GM19324 (cell line): Measurements from ENCODE around the gene UGT1A4.
"Not testable (repeated sequence)": the region's sequence is repeated elsewhere in the genome, so short reads cannot be mapped to it uniquely, and the experiment has no call there.

Source experiments
- ATAC-seq: cut with Tn5 transposase; IDR thresholded peaks from one replicate; pipeline ENCODE4 v1.9.1; 2021; ENCODE audit warnings: mild to moderate bottlenecking, moderate library complexity; ENCODE audit not compliant: unreplicated experiment, low FRiP score

UGT1A4 gene

DNA sequence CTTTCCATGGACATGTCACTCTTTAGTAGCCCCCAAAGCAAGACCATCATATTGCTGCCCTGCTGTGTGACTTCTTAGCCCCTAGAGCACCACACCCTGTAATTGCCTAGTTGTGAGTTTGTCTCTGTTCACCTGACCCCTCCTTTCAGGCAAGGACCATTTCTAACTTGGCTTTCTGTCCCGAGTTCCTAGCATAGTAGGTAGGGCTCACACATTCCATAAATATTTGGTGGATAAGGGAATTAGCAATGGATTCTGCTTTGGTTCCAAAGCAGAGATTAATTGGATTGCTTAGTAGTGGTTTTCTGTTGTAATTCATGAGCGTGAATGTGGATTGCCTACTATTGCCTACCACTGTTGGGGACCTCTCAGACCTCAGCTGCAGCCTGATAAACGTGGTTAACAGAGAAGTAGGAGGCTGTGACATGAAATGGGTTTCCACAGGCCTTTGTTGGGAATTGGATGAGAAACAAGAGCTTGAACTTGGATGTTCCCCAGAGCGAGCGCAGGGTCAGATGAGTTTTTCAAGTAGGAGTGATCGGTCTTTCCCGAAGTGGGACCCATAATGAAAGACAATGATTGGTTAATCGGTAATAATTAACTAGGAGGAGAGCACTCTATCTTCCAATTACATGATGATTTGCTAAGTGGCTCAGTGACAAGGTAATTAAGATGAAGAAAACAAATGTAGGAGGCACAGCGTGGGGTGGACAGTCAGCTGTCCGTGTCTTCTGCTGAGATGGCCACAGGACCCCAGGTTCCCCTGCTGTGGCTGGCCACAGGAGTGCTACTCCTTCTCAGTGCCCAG, 28.1 kb downstream of the UGT1A4 start:
- ATAC-seq: no peak

DNA sequence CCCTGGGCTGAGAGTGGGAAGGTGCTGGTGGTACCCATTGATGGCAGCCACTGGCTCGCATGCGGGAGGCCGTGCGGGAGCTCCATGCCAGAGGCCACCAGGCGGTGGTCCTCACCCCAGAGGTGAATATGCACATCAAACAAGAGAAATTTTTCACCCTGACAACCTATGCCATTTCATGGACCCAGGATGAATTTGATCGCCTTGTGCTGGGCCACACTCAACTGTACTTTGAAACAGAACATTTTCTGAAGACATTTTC, 28.7 kb downstream of the UGT1A4 start:
- ATAC-seq: no peak

DNA sequence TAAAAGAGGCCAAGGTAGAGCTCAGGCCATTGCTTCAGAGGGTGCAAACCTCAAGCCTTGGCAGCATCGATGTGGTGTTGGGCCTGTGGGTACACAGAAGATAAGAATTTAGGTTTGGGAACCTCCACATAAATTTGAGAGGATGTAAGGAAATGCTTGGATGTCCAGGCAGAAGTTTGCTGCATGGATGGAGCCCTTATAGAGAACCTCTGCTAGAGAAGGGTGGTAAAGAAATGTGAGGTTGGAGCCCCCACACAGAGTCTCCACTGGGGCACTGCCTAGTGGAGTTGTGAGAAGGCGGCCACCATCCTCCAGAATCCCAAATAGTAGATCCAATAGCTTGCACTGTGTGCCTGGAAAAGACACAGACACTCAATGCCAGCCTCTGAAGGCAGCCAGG, 32.2 kb downstream of the UGT1A4 start:
- not testable (repeated sequence) for ATAC-seq

DNA sequence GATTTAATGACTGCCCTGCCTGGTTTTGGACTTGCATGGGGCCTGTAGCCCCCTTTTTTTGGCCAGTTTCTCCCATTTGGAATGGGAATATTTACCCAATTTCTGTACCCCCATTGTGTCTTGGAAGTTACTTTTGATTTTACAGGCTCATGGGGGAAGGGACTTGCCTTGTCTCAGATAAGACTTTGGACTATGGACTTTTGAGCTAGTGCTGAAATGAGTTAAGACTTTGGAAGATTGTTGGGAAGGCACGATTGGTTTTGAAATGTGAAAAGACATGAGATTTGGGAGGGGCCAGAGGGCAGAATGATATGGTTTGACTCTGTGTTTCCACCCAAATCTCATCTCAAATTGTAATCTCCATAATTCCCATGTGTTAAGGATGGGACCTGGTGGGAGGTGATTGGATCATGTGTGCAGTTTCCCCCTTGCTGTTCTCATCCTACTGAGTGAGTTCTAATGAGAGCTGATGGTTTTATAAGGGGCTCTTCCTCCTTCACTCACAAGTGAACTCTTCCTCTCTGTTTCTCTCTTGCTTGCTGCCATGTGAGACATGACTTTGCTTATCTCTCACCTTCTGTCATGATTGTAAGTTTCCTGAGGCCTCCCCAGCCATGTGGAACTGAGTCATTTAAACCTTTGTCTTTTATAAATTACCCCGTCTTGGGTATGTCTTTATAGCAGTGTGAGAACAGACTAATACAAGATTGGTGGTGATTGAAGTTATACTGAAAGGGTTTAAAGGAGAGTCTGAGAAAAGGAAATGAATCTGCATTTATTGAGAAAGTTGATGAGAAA, 32.9 kb downstream of the UGT1A4 start:
- not testable (repeated sequence) for ATAC-seq

DNA sequence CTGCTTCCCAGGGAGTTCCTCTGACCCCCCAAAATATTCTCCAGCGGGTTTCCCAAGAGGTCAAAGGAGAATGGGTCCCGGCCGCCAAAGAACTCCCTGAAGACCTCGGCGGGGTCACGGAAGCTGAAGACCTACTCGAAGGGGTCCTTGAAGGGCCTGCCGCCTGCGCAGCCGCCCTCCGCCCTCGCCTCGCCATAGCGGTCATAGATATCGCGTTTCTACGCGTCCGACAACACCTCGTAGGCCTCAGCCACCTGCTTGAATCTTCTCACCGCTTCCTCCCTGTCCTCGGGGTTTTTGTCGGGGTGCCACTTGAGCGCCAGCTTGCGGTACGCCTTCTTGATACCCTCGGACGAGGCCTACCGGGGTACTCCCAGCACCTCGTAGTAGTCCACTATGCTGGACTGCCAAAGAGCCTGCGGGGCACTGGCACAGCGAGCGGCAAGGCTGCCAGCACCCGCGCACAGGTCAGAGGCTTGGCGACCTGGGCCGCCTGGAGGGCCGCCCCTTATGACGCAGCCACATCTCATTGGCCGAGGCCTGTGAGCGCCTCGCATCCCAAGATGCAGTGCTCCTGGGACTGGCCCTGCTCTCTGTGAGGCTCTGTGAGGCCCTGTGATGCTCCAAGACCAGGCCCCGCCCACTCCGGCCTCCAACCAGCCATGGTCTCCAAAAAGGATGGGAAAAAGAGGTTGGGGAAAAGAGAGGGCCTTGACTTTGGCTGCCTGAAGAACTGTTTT, 36.5 kb downstream of the UGT1A4 start:
- no peak for ATAC-seq

DNA sequence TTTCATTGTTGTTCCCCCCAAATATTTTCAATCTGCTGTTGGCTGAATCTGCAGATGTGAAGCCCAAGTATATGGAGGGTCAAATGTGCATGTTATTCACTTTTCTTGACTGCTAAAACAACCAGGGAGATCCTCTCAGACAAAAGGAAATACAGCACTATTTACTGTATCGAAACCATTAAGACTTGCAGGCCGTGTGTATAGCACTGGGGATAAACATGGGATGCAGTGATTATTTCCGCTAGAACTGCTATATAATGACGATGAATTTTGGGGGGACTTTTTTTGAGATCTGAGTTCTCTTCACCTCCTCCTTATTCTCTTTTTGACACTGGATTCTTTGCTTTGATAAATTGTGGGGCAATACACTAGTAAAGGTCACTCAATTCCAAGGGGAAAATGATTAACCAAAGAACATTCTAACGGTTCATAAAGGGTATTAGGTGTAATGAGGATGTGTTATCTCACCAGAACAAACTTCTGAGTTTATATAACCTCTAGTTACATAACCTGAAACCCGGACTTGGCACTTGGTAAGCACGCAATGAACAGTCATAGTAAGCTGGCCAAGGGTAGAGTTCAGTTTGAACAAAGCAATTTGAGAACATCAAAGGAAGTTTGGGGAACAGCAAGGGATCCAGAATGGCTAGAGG, 38.0 kb downstream of the UGT1A4 start:
- no peak for ATAC-seq

DNA sequence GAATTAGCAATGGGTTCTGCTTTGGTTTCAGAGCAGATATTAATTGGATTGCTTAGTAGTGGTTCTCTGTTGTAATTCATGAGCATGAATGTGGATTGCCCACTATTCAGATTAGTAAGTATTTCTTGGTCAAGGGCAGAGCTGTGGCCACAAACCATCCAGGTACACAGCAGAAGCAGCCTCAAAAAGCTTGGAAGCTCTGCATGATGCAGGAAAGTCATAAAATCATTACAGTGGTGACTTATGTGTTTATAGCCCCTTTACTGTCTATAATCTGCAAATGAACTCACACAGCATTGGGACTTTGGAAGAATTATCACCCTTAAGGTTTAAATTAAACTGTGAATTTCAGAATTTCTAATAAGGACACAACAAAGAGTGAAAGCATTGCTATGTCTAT, 39.6 kb downstream of the UGT1A4 start:
- no peak for ATAC-seq

DNA sequence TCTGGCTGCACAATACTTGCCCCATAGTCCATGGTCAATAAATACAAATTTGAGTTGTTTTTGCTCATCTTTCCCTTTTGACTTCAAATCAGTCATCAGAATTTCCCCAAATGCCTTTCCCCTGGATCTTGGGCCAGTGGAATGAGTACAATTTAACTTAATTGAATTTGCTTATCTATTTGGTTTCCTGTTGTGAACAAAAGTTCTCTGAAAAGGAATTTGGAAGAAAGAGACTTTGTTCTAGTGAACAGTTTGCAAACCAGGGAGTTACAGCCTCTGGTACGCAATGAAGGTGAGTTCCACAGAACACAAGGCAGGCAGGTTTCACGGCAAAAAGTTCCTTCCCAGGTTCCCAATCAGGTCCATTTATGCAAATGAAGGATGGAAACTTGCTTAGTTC, 40.3 kb downstream of the UGT1A4 start:
- ATAC-seq: no peak

DNA sequence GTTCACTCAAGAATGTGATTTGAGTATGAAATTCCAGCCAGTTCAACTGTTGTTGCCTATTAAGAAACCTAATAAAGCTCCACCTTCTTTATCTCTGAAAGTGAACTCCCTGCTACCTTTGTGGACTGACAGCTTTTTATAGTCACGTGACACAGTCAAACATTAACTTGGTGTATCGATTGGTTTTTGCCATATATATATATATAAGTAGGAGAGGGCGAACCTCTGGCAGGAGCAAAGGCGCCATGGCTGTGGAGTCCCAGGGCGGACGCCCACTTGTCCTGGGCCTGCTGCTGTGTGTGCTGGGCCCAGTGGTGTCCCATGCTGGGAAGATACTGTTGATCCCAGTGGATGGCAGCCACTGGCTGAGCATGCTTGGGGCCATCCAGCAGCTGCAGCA, 41.5 kb downstream of the UGT1A4 start, which contains the start of gene UGT1A1:
Gene UGT1A1, plus strand, starts transcription at position 228 of the 400 bp plus-strand sequence. Its CDS starts 18 bp downstream, at position 246.
- ATAC-seq: no peak

DNA sequence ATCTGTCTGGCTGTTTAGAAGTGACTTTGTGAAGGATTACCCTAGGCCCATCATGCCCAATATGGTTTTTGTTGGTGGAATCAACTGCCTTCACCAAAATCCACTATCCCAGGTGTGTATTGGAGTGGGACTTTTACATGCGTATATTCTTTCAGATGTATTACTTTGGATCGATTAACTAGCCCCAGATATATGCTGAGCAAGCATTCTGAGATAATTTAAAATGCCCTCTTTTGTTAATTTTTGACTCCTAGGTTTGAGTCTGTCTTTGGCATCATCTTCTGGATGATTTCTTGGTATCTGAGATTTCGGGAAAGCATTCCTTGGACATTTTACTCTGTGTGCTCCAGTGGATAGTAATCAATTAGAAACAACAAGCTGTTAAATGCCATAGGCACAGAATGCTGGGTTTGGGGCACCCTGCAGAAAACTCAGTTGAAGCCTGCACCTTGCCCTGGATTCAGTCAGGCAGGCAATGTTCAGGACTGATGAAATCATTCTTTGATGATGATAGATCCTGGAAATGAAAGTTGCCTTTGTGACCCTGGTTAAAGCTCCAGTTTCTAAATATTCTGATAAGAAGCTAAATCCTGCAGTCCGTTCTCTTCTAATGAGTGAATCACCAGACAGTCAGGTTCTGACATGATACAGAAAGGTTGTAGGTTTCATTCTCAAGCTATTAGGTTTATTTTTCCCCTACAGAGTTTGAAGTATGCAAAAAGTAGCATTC, 42.7 kb downstream of the UGT1A4 start:
- no peak for ATAC-seq

DNA sequence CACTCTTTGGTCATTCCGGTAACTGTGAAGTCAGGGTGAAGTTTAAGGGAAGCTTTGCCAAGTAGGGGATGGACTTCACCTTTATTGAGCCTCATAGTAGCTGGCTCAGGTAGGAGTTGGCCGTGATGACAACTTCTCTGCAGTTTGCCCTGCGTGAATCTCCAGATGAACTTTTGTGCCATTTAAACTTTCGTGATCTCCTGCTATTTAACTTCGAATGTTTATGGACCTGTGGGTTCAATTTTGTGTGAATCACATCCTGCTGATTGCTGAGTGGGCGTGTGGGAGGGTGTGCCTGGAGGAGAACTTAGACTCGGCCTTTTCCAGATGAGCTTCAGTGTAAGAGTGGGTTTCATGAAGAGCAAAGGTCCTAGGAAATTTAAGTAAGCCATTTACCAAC, 45.7 kb downstream of the UGT1A4 start:
- ATAC-seq: no peak

DNA sequence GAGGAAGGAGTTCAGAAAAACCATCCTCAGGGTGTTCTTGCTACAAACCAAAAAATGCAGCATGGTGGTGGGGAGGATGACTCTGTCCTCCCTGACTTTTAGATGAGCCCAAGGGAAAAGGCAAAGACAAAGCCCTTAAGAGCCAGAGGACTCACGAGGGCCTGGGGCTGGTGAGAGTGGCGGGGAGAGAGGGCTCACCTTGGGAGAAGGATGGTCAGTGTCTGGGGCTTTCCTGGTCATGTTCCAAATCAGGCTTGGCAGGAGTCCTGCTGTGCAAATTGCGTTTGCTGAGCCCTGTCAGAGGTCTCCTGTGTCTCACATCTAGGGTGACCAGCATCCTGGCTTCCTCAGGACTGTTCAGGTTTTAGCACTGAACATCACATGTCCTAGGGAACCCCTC, 46.2 kb downstream of the UGT1A4 start:
- no peak for ATAC-seq

DNA sequence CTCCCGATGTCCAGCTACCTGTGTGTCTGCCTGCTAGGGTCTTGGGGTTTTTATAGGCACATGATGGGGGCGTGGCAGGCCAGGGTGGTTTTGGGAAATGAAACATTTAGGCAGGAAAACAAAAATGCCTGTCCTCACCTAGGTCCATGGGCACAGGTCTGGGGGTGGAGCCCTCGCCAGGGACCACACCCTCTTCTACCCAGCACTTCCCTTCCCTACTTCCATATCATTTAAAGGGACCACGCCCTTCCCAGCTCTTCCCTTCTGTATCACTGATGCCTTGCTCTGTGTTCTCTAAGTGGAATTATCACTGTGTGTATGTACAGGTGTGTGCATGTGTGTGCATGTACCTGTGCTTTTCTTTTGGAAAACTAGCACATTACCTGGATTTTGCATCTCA, 47.9 kb downstream of the UGT1A4 start:
- ATAC-seq: no peak

DNA sequence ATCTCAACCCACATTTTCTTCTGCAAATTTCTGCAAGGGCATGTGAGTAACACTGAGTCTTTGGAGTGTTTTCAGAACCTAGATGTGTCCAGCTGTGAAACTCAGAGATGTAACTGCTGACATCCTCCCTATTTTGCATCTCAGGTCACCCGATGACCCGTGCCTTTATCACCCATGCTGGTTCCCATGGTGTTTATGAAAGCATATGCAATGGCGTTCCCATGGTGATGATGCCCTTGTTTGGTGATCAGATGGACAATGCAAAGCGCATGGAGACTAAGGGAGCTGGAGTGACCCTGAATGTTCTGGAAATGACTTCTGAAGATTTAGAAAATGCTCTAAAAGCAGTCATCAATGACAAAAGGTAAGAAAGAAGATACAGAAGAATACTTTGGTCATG, 49.5 kb downstream of the UGT1A4 start:
- no peak for ATAC-seq

DNA sequence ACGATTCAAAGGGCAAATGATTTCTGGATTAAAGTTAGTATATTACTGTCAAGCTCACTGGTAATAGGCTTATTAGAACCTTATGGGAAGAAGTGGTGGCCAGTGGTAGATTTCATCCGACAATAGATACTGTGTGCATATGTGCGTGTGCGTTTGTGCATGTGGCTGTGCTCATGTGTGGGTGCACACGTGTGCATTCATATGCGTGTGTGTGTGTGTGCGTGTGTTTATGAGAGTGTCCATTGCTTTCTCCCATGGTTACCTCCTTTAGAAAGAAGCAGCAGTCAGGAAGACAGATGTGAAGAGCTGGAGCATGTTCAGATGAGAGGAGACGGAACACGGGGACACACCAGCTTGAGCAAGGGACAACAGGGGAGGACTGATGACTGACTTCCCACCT, 50.7 kb downstream of the UGT1A4 start:
- ATAC-seq: no peak

DNA sequence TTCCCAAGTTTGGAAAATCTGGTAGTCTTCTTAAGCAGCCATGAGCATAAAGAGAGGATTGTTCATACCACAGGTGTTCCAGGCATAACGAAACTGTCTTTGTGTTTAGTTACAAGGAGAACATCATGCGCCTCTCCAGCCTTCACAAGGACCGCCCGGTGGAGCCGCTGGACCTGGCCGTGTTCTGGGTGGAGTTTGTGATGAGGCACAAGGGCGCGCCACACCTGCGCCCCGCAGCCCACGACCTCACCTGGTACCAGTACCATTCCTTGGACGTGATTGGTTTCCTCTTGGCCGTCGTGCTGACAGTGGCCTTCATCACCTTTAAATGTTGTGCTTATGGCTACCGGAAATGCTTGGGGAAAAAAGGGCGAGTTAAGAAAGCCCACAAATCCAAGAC, 53.6 kb downstream of the UGT1A4 start:
- ATAC-seq: no peak

DNA sequence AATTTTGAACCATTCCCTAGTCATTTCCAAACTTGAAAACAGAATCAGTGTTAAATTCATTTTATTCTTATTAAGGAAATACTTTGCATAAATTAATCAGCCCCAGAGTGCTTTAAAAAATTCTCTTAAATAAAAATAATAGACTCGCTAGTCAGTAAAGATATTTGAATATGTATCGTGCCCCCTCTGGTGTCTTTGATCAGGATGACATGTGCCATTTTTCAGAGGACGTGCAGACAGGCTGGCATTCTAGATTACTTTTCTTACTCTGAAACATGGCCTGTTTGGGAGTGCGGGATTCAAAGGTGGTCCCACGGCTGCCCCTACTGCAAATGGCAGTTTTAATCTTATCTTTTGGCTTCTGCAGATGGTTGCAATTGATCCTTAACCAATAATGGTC, 54.0 kb downstream of the UGT1A4 start:
- no peak for ATAC-seq

DNA sequence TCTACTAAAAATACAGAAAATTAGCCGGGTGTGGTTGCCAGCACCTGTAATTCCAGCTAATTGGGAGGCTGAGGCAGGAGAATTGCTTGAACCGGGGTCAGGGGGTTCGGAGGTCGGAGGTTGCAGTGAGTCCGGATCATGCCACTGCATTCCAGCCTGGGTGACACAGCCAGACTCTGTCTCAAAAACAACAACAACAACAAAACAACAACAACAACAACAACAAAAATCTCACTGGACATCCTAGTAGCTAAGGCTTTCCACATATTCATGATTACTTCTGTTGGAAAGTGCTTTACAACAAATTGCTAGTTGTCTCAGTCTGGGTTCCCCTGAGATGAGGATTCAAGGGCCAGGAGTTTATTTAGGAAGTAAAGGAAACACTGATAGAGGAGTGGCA, 55.3 kb downstream of the UGT1A4 start:
- ATAC-seq: no peak

DNA sequence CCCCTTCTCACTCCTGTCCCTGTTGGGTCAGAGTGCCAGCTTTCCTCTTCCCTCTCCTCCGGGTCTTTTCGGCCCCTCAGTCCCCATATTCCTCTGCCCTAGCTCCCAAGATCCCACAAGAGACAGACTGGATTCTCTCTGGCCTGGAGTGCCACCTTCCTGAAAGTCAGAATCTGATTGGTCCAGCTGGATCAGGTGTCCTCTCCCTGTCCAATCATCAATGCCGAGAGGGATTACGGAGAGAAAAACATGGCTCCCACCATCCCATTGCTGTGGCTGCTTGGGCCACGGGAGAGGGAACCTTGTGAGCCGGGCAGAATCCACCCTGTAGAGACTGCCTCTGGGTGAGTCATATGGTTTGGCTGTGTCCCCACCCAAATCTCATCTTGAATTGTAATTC, 56.9 kb downstream of the UGT1A4 start:
- ATAC-seq: no peak

DNA sequence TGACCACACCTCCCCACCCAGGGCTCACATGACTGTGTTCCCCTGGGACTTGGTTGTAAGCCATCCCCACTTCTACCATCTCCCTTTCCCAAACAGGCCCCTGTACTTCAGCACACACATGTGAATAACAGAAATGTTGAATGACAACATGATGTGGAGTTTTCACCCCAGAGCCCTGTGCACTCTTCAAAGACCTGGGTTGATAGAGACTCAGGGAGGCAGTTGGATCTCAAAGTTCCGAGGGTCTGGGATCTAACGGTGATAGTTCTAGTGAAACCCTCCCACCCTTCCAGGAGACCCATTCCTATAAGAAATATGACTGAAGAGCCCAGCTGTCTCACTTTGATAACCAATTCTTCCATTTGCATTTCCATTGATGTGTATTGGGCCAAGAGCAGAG, 59.5 kb downstream of the UGT1A4 start, which contains the start of gene MROH2A:
Gene MROH2A, plus strand, starts transcription at position 301 of the 400 bp plus-strand sequence. CDS start 1,029 bp downstream, outside the sequence.
- no peak for ATAC-seq
